Common myeloid progenitor, CD34-positive (primary cell): ENCODE results near the gene STAT6.
A peak's percentile ranks its signal among the peaks of the same experiment; 100 is the strongest.

Experiments
- CTCF ChIA-PET: fragments of 350-600 bp; sonication (Branson Sonifier 250); formaldehyde crosslinking; loops from one replicate; lab custom pipeline; 2021; ENCODE audit warnings: antibody characterized with exemption; lab: Charles Lee
- POLR2A ChIA-PET: fragments of 350-600 bp; sonication (Branson Sonifier 250); formaldehyde crosslinking; loops from one replicate; lab custom pipeline; 2021; ENCODE audit warnings: antibody characterized with exemption; lab: Charles Lee
- DNase-seq, 3 donors: peaks; one replicate each; pipeline versions ENCODE4 v3.0.0 to v3.0.0-alpha.2; 2013
- H3K27ac ChIP-seq, 2 experiments: 1 replicate in 1 of 2; 2 replicates in 1 of 2; pipeline ENCODE4 v1.7.0; 2013; ENCODE audit warnings: inconsistent platforms in 2 of 2, low read length in 2 of 2, mild to moderate bottlenecking in 2 of 2, low read depth in 1 of 2, moderate library complexity in 1 of 2; ENCODE audit not compliant: severe bottlenecking in 2 of 2, insufficient read depth in 1 of 2, poor library complexity in 1 of 2
- H3K27me3 ChIP-seq, 5 experiments: replicated peaks in 2 of 5; 1 replicate in 3 of 5; 2 replicates in 2 of 5; pipeline versions ENCODE4 v1.6.1 to v1.7.0; 2013; ENCODE audit warnings: low read length in 4 of 5, mild to moderate bottlenecking in 2 of 5, moderate library complexity in 2 of 5, inconsistent platforms in 1 of 5; ENCODE audit not compliant: insufficient read depth in 5 of 5, control insufficient read depth in 4 of 5
- H3K36me3 ChIP-seq, 4 experiments: 1 replicate in 2 of 4; 2 replicates in 2 of 4; pipeline versions ENCODE4 v1.6.1 to v1.7.0; 2013; ENCODE audit warnings: low read length in 3 of 4, control low read depth in 1 of 4, mild to moderate bottlenecking in 1 of 4; ENCODE audit not compliant: control insufficient read depth in 4 of 4, insufficient read depth in 4 of 4
- H3K4me1 ChIP-seq, 4 experiments: 1 replicate in 3 of 4; 2 replicates in 1 of 4; pipeline versions ENCODE4 v1.6.1 to v1.7.1; 2013; ENCODE audit warnings: low read length in 3 of 4, mild to moderate bottlenecking in 3 of 4, control low read depth in 1 of 4, inconsistent platforms in 1 of 4, moderate library complexity in 1 of 4; ENCODE audit not compliant: control insufficient read depth in 4 of 4, insufficient read depth in 4 of 4; ENCODE audit errors: control extremely low read depth in 1 of 4
- H3K4me3 ChIP-seq, 7 experiments: 1 replicate in 4 of 7; 2 replicates in 3 of 7; pipeline versions ENCODE4 v1.5.1 to v1.7.0; 2013; ENCODE audit warnings: mild to moderate bottlenecking in 7 of 7, low read length in 6 of 7, moderate library complexity in 6 of 7, inconsistent platforms in 2 of 7, low read depth in 2 of 7, control low read depth in 1 of 7; ENCODE audit not compliant: insufficient read depth in 4 of 7, control insufficient read depth in 1 of 7; ENCODE audit errors: extremely low read depth in 1 of 7
- H3K9me3 ChIP-seq, 5 experiments: 1 replicate in 4 of 5; 2 replicates in 1 of 5; pipeline versions ENCODE4 v1.6.1 to v1.7.1; 2013; ENCODE audit warnings: low read length in 4 of 5, mild to moderate bottlenecking in 2 of 5, inconsistent platforms in 1 of 5, low read depth in 1 of 5, moderate library complexity in 1 of 5; ENCODE audit not compliant: control insufficient read depth in 4 of 5, insufficient read depth in 2 of 5; ENCODE audit errors: control extremely low read depth in 1 of 5
- WGBS: methylation state at CpG from one replicate; pipeline ENCODE4 v1.1.5; 2013; ENCODE audit not compliant: insufficient coverage; 5-methylcytosine and 5-hydroxymethylcytosine counted together

The STAT6 gene

DNA sequence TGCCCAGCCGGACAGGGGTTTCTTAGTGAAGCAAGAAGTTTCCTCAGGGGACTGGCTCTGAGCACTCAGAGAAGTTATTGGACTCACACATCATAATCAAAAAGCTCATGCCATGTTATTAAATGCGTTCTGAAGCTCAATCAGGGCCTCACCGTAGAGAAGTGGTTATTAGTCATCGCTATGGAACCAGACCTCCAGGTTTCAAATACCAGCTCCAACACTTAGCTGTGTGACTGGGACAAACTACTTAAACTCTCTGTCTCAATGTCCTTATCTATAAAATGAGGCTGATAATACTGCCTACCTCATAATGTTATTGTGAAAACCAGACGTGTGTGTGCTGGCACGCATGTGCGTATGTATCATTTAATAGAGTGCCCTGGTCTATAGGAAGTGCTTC lies 7.3 kb downstream of the STAT6 start:
- Histone ChIP-seq H3K9me3 (no peaks in the 10 kb centered on the region), H3K27me3 (no peaks in the 10 kb centered on the region), H3K27ac (no peak overlapping the region), H3K36me3 (peaks cover 14 to 76% (median 67%) of the 10 kb centered on the region in 4 experiments), H3K4me1 (peaks cover 0 to 12% (median 8%) of the 10 kb centered on the region in 4 experiments), H3K4me3 (no peak overlapping the region)
- 100% methylated on average over 5 of the region's 7 CpGs for WGBS
- no peak for DNase-seq
- POLR2A ChIA-PET = interaction anchor here (1.9 kb wide), 1 partner anchor 16 kb away, joined by 4 read pairs; no protein-coding TSS in a partner anchor
- CTCF ChIA-PET = interaction anchor here (1.0 to 27.7 kb wide), 3 partner anchors 8 to 70 kb away, joined by 3 to 835 read pairs (median 244); partner anchors contain the start of gene NEMP1

DNA sequence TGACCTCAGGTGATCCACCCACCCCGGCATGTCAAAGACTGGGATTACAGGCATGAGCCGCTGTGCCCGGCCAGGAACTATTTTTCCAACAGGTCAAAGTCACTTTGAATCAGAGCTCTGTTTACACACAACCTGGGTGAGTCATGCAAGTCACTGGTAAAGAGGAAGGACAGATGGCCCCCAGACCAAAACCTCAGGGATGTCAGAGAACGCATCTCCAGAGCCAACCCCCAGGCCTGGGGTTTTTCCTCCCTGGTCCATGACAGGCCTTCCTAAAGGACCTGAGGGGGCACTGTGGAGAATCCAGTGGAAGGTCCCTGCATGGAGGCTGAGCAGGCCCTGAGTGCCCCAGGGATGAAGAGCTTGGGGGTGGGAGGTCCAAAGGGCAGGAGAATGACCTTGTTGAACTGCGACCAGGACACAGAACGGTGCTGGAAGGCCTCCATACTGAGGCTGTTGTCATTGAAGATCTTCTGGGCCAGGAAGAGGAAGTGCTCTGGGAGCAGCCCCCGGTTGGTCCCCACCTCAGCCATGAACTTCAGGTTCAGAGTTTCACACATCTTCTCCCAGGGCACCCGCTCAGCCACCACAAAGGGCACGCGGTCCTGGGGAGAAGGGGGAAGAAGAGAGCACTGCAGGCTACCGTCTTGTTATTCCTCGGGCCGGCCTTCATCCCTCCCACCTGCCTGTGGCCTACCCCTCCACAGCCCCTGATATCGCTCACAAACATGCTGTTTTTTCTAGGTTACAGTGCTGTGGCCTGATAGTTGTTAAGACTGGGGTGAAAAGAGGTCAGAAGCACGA lies 9.1 kb downstream of the STAT6 start:
- DNase-seq = peak in 2 of 3 donors; percentile 34
- WGBS = 79% methylated on average over 9 of the region's 15 CpGs
- Histone ChIP-seq H3K27ac (peak overlapping the region; percentile 25 to 75), H3K9me3 (no peaks in the 10 kb centered on the region), H3K4me3 (no peak overlapping the region), H3K36me3 (peaks cover 20 to 78% (median 72%) of the 10 kb centered on the region in 4 experiments), H3K27me3 (no peaks in the 10 kb centered on the region), H3K4me1 (peaks cover 0 to 12% (median 8%) of the 10 kb centered on the region in 4 experiments)
- POLR2A ChIA-PET = interaction anchor here (1.6 kb wide), 1 partner anchor 10 kb away, joined by 5 read pairs; no protein-coding TSS in a partner anchor
- CTCF ChIA-PET = interaction anchor here (1.3 to 27.7 kb wide), 5 partner anchors 6 to 31 kb away, joined by 3 to 835 read pairs (median 244); partner anchors contain the start of genes NEMP1 and STAT6

DNA sequence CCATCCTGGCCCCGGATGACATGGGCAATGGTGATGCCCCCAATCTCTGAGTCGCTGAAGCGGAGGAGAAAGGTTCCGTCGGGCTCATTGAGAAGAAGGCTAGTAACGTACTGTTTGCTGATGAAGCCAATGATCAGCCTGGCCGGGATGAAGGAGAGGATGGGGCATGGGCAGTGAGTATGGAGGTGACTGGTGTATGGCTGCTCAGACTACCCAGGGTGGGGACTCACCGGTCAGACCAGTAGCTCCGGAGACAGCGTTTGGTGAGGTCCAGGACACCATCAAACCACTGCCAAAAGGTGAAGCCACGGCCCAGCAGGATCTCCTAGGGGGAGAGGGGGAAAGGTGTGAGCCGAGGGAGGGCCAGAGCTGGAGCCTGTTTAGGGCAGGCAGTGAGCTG lies 11.4 kb downstream of the STAT6 start:
- ChIA-PET POLR2A (interaction anchor here (1.3 kb wide), 1 partner anchor 12 kb away, joined by 3 read pairs; no protein-coding TSS in a partner anchor), CTCF (interaction anchor here (1.7 to 27.7 kb wide), 4 partner anchors 8 to 29 kb away, joined by 5 to 835 read pairs (median 126); partner anchors contain the start of genes NEMP1 and STAT6)
- H3K27me3 ChIP-seq = no peaks in the 10 kb centered on the region
- DNase-seq = no peak
- over 99% methylated on average over 11 of the region's 12 CpGs for WGBS
- H3K4me3 ChIP-seq = no peak overlapping the region
- no peaks in the 10 kb centered on the region for H3K9me3 ChIP-seq
- peak overlapping the region in 1 of 2 experiments; percentile 18 for H3K27ac ChIP-seq
- peaks cover 13 to 78% (median 70%) of the 10 kb centered on the region in 4 experiments for H3K36me3 ChIP-seq
- H3K4me1 ChIP-seq = peaks cover 0 to 12% (median 8%) of the 10 kb centered on the region in 4 experiments

DNA sequence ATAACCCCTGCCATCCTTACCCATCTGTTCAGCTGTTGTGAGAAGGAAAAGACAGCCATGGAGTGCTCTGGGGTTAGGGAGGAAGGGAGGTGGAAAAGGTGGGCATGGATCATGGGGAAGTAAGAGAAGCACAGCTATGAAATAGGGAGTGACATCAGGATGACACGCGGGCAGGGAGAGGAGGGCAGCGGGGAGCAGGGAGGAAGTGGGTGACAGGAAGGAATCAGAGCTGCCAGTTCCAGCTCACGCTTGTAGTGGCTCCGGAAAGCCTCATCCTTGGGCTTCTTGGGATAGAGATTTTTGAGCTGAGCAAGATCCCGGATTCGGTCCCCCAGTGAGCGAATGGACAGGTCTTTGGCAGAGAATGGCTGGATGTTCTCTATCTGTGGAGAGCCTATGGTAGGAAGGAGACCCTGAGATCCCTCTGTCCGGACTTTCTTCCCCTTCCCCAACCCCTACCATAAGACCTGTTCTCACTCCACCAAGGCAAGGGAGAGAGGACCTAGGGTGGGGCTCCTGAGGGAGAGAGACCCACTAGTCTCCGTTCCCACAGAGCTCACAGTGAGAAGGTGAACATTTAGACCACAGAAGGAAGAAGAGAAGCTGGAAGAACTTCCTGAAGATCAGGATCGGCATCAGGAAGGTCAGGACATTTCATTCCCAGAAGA lies 12.0 kb downstream of the STAT6 start:
- peaks cover 0 to 16% (median 13%) of the 10 kb centered on the region in 4 experiments for H3K4me1 ChIP-seq
- DNase-seq = no peak
- WGBS = 60% methylated on average over 5 of the region's 11 CpGs

DNA sequence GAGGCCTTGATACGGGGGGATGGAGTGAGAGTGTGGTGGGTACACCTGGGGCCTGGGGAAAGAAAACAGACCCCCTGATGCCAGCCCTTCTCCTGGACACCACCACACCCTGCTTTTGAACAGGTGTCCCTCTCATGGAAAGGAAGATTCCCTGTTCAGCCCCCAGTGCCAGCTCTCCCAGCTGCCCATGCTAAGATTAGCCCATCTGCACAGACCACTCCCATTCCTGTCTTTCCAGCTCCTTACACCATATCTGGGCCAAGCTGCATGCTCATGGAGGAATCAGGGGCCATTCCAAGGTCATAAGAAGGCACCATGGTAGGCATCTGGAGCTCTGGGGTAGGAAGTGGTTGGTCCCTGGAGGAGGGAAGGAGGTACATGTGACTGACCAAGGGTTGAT lies 12.6 kb downstream of the STAT6 start:
- CTCF ChIA-PET = interaction anchor here (1.2 to 27.7 kb wide), 6 partner anchors 8 to 75 kb away, joined by 3 to 835 read pairs (median 7); partner anchors contain the start of genes NEMP1 and STAT6
- Histone ChIP-seq H3K9me3 (no peaks in the 10 kb centered on the region), H3K36me3 (peaks cover 13 to 71% (median 62%) of the 10 kb centered on the region in 4 experiments), H3K4me3 (no peak overlapping the region), H3K27ac (no peak overlapping the region), H3K4me1 (peaks cover 0 to 20% (median 18%) of the 10 kb centered on the region in 4 experiments), H3K27me3 (no peaks in the 10 kb centered on the region)
- POLR2A ChIA-PET = no interaction called here
- DNase-seq = no peak
- no CpG with 5 or more reads among the region's 1 CpG for WGBS

More for the DNA sequence above, 12.0 kb downstream of the STAT6 start:
- no peaks in the 10 kb centered on the region for H3K9me3 ChIP-seq
- H3K36me3 ChIP-seq = peaks cover 13 to 76% (median 66%) of the 10 kb centered on the region in 4 experiments
- ChIA-PET CTCF (interaction anchor here (1.2 to 27.7 kb wide), 6 partner anchors 8 to 74 kb away, joined by 3 to 835 read pairs (median 7); partner anchors contain the start of genes NEMP1 and STAT6), POLR2A (interaction anchor here (1.3 kb wide), 1 partner anchor 13 kb away, joined by 3 read pairs; no protein-coding TSS in a partner anchor)
- H3K27me3 ChIP-seq = no peaks in the 10 kb centered on the region
- peak overlapping the region in 1 of 2 experiments; percentile 18 for H3K27ac ChIP-seq
- no peak overlapping the region for H3K4me3 ChIP-seq

DNA sequence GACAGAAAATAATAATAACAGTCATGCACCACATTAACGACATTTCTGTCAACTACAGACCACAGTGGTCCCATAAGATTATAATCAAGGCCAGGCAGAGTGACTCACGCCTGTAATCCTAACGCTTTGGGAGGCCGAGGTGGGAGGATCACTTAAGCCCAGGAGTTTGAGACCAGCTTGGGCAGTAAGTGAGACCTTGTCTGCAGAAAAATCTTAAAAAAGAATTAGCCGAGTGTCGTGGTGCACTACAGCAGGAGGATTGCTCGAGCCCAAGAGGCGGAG lies 13.7 kb downstream of the STAT6 start:
- POLR2A ChIA-PET = no interaction called here
- Histone ChIP-seq H3K9me3 (no peaks in the 10 kb centered on the region), H3K4me3 (no peak overlapping the region), H3K36me3 (peaks cover 13 to 74% (median 65%) of the 10 kb centered on the region in 4 experiments), H3K27ac (peak overlapping the region in 1 of 2 experiments; percentile 54), H3K4me1 (peaks cover 0 to 22% (median 19%) of the 10 kb centered on the region in 4 experiments), H3K27me3 (no peaks in the 10 kb centered on the region)
- CTCF ChIA-PET = interaction anchor here (0.8 to 27.7 kb wide), 6 partner anchors 10 to 89 kb away, joined by 4 to 835 read pairs (median 5); partner anchors contain the start of genes NEMP1 and STAT6
- no peak for DNase-seq
- WGBS = 95% methylated on average over 4 of the region's 8 CpGs
